Aorta (tissue), 5 donors: Measurements from ENCODE around the gene SLC6A3. TPM values are rescaled to one million over a fixed set of nuclear protein-coding genes. Genes with fewer than 3 reads are reported as not detected.
A peak's percentile ranks its signal among the peaks of the same experiment; 100 is the strongest.
"Not testable (repeated sequence)": the region's sequence is repeated elsewhere in the genome, so short reads cannot be mapped to it uniquely, and the experiment has no call there.

Experiments used
- ATAC-seq: fragments of 200-7000 bp; cut with Tn5 transposase; one replicate; pipeline ENCODE4 v1.9.1; 2022; ENCODE audit warnings: moderate library complexity; ENCODE audit not compliant: low FRiP score
- DNase-seq, 2 donors: peaks; one replicate each; pipeline ENCODE4 v3.0.0-alpha.2; 2020
- H3K27ac ChIP-seq, 2 donors: one replicate each; pipeline ENCODE4 v1.5.1; 2013; ENCODE audit warnings: low read length in 2 of 2, mild to moderate bottlenecking in 2 of 2, moderate library complexity in 2 of 2, control low read depth in 1 of 2, inconsistent platforms in 1 of 2, low read depth in 1 of 2
- H3K27me3 ChIP-seq, 2 donors: one replicate each; pipeline ENCODE4 v1.6.1; 2013; ENCODE audit warnings: control low read depth in 1 of 2, low read length in 1 of 2, mild to moderate bottlenecking in 1 of 2, moderate library complexity in 1 of 2; ENCODE audit not compliant: insufficient read depth in 2 of 2, control insufficient read depth in 1 of 2
- H3K36me3 ChIP-seq, 2 donors: one replicate each; pipeline ENCODE4 v1.6.1; 2013; ENCODE audit warnings: control low read depth in 1 of 2, low read length in 1 of 2, mild to moderate bottlenecking in 1 of 2; ENCODE audit not compliant: insufficient read depth in 2 of 2, control insufficient read depth in 1 of 2
- H3K4me1 ChIP-seq, 2 donors: one replicate each; pipeline ENCODE4 v1.6.1; 2013; ENCODE audit warnings: low read length in 2 of 2, control low read depth in 1 of 2, mild to moderate bottlenecking in 1 of 2, moderate library complexity in 1 of 2; ENCODE audit not compliant: insufficient read depth in 2 of 2, control insufficient read depth in 1 of 2
- H3K4me3 ChIP-seq, 2 donors: one replicate each; pipeline ENCODE4 v1.5.1; 2013; ENCODE audit warnings: low read length in 2 of 2, control low read depth in 1 of 2, mild to moderate bottlenecking in 1 of 2
- H3K9me3 ChIP-seq: one replicate; pipeline ENCODE4 v1.6.1; 2013; ENCODE audit warnings: mild to moderate bottlenecking, low read length; ENCODE audit not compliant: control insufficient read depth
- WGBS, 2 donors: extraction: QIAGEN DNeasy Blood & Tissue Kit; methylation state at CpG; one replicate each; pipeline ENCODE4 v1.1.7; 2013; 5-methylcytosine and 5-hydroxymethylcytosine counted together
- intact Hi-C, 2 donors: fragments of 100-400 bp; cut with DNase I; formaldehyde crosslinking; loops; one replicate each; pipeline versions ENCODE4 v1.14.2 to v1.15.0; 2022
- polyA plus RNA-seq, 2 donors: library from polyadenylated mRNA; stranded (reverse); fragments of 200-250 nt; gene quantifications; one replicate each; pipeline ENCODE4 v1.2.3, GENCODE V29; 2013
- total RNA-seq, 2 donors: library from RNA; stranded (reverse); fragmentation: NEBNext Ultra II Directional; extraction: Animal tissue kit (Norgen Biotek cat#: 25700); gene quantifications; one replicate each; pipeline ENCODE4 v1.2.1, GENCODE V29; 2021
- donor health status: healthy with polysubstance abuse.
- donor health status: Bipolar disorder and iron deficiency.
- donor health status: DM: no; HTN: no; CAD: no.
- donor health status: DM: no; HTN: no; CAD: no.
- donor health status: DM: yes; HTN: yes; CAD: no.

The SLC6A3 gene
- total and polyA plus RNA-seq, 4 donors = 0.23 to 0.56 (median 0.30) TPM; not detected in 1

DNA sequence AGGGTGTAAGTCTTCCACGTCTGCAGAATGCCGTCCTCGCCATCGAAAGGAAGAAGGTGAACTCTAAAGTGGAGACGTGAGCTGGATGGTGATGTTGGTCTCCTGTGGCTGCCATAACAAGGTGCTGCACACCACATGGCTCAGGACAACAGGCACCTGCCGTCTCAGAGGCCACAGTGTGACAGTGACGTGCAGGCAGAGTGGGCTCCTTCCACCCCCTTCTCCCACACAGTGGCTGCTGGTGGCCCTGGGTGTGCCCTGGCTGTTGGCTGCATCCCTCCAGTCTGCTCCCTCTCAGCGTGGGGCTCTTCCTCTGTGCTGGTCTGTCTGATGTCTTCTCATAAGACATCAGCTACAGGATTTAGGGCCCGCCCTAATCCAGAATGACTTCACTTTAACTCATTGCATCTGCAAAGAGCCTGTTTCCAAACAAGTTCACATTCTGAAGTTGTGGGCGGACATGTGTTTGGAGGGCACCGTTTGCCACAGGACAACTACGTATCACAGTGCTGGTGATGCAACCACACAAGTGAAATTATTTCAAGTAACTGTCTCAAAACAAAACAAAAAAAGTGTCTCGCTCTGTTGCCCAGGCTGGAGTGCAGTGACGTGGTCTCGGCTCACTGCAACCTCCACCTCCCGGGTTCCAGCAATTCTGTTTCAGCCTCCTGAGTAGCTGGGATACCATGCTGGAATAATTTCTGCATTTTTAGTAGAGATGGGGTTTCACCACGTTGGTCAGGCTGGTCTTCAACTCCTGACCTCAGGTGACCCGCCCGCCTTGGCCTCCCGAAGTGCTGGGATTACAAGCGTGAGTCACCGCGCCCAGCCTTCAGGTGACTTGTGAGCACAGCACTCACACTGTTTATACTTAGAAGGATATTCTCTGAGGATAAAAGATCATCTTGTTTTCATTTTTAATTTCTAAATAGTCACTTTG is 69.1 kb downstream of the SLC6A3 start:
- no peaks in the 10 kb centered on the region for H3K4me1 ChIP-seq
- H3K27ac ChIP-seq = no peak overlapping the region
- DNase-seq = peak in 1 of 2 donors; percentile 42
- no peak for ATAC-seq
- H3K36me3 ChIP-seq = no peaks in the 10 kb centered on the region
- intact Hi-C loops = no loop called here
- H3K4me3 ChIP-seq = no peak overlapping the region
- WGBS, 2 donors = 81 to 83% methylated on average over 23 of the region's 23 CpGs
- no peaks in the 10 kb centered on the region for H3K27me3 ChIP-seq
- H3K9me3 ChIP-seq = no peaks in the 10 kb centered on the region

GRCh38 chr5:1374679-1375055 is 70.6 kb downstream of the SLC6A3 start:
- H3K27me3 ChIP-seq = no peaks in the 10 kb centered on the region
- no peaks in the 10 kb centered on the region for H3K9me3 ChIP-seq
- no peaks in the 10 kb centered on the region for H3K4me1 ChIP-seq
- DNase-seq (peak in 1 of 2 donors; percentile 46), ATAC-seq (no peak)
- 28% methylated on average over 6 of the region's 6 CpGs for WGBS, 2 donors
- H3K36me3 ChIP-seq = no peaks in the 10 kb centered on the region
- intact Hi-C loops = no loop called here
- H3K4me3 ChIP-seq = no peak overlapping the region
- H3K27ac ChIP-seq = no peak overlapping the region

DNA sequence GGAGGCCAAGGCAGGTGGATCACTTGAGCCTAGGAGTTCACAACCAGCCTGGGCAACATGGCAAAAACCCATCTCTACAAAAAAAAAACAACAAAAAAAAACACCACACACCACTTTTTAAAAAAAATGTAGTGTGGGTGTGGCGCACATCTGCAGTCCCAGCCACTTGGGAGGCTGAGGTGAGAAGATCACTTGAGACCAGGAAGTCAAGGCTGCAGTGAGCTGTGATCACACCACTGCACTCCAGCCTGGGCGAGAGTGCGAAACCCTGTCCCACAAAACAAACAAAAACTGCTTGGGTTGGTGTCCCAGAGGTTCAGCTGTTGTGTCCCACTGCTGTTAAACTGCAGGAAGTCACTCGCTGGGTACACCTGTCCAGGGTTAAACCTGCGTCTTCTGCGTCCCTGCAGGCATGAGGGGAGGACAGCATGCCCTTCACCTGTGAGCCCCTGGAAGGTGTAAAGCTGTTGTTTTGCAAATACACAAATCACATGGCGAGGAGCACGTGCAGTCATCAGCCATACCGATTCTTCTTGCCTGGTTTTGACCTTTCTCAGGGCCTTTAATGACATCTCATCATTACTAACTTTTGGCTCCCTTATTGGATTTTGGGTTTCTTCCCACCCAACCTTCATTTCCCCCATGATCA is 71.1 kb downstream of the SLC6A3 start:
- DNase-seq (peak in 1 of 2 donors; percentile 27), ATAC-seq (no peak)
- Histone ChIP-seq H3K4me1 (no peaks in the 10 kb centered on the region), H3K27ac (no peak overlapping the region), H3K9me3 (no peaks in the 10 kb centered on the region), H3K4me3 (no peak overlapping the region), H3K27me3 (no peaks in the 10 kb centered on the region), H3K36me3 (no peaks in the 10 kb centered on the region)
- intact Hi-C loops = no loop called here
- 72% methylated on average over 9 of the region's 9 CpGs for WGBS, 2 donors

DNA sequence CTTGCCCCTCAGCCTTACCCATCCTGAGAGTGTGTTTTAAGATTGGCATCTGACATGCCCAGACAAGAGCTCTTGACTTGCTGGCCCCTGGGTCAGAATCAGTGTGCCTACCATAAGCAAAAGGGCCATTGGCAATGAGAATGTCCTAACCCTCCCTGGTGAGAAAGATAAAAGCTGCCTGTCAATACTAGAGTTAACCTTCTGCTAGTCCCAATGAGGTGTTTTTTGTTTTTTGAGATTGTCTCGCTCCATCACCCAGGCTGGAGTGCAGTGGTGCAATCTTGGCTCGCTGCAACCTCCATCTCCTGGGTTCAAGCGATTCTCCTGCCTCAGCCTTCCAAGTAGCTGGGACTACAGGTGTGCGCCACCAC is 73.3 kb downstream of the SLC6A3 start:
- ATAC-seq, H3K4me1 ChIP-seq, H3K27me3 ChIP-seq, H3K27ac ChIP-seq, H3K36me3 ChIP-seq, intact Hi-C loops, H3K9me3 ChIP-seq, H3K4me3 ChIP-seq: not testable (repeated sequence)
- 90 to 95% methylated on average over 4 of the region's 4 CpGs for WGBS, 2 donors
- peak in 1 of 2 donors; percentile 0 for DNase-seq

GRCh38 chr5:1371218-1371971 is 73.8 kb downstream of the SLC6A3 start:
- H3K36me3 ChIP-seq = no peaks in the 10 kb centered on the region
- no peak overlapping the region for H3K27ac ChIP-seq
- 74 to 80% methylated on average over 13 of the region's 13 CpGs for WGBS, 2 donors
- no peaks in the 10 kb centered on the region for H3K27me3 ChIP-seq
- intact Hi-C loops = no loop called here
- peak in 1 of 2 donors; percentile 62 for DNase-seq
- no peaks in the 10 kb centered on the region for H3K4me1 ChIP-seq
- H3K9me3 ChIP-seq = no peaks in the 10 kb centered on the region
- H3K4me3 ChIP-seq = no peak overlapping the region
- no peak for ATAC-seq

- 68 to 71% methylated on average over 7 of the region's 7 CpGs for WGBS, 2 donors
- intact Hi-C loops = no loop called here
- no peaks in the 10 kb centered on the region for H3K27me3 ChIP-seq
- no peaks in the 10 kb centered on the region for H3K9me3 ChIP-seq
- ATAC-seq = no peak
- no peaks in the 10 kb centered on the region for H3K36me3 ChIP-seq
- H3K27ac ChIP-seq = no peak overlapping the region
- no peaks in the 10 kb centered on the region for H3K4me1 ChIP-seq
- no peak for DNase-seq
- H3K4me3 ChIP-seq = no peak overlapping the region
Measured at GRCh38 chr5:1370006-1370405, 75.2 kb downstream of the SLC6A3 start.

- DNase-seq = peak in 1 of 2 donors; percentile 0
- intact Hi-C loops = no loop called here
- Histone ChIP-seq H3K27me3 (no peaks in the 10 kb centered on the region), H3K27ac (no peak overlapping the region), H3K9me3 (no peaks in the 10 kb centered on the region), H3K4me3 (no peak overlapping the region), H3K36me3 (no peaks in the 10 kb centered on the region), H3K4me1 (no peaks in the 10 kb centered on the region)
- no peak for ATAC-seq
- WGBS, 2 donors = 77 to 79% methylated on average over 4 of the region's 4 CpGs
Measured at GRCh38 chr5:1368756-1369155, 76.5 kb downstream of the SLC6A3 start.

DNA sequence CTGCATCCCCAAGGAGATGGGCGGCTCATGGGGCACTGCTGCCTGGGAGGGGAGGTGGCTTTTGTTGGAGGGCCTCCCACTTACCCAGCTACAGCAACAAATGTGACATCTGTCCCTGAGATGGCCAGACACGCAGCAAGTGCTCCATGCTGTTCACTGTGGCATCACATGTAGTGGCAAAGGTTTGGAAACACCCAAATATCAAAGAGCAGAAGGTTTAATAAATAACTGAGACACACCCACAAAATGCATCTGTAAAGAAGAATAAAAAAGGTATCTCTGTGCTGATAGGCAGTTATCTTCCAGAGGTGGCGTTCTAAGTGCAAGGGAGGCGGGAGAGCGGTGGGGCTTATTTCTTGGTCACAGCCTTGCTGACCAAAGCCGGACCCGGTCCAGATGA is 77.0 kb downstream of the SLC6A3 start:
- H3K27ac ChIP-seq = no peak overlapping the region
- no peak for ATAC-seq
- H3K9me3 ChIP-seq = no peaks in the 10 kb centered on the region
- 81 to 82% methylated on average over 7 of the region's 7 CpGs for WGBS, 2 donors
- H3K27me3 ChIP-seq = no peaks in the 10 kb centered on the region
- no peaks in the 10 kb centered on the region for H3K4me1 ChIP-seq
- intact Hi-C loops = no loop called here
- H3K4me3 ChIP-seq = no peak overlapping the region
- no peaks in the 10 kb centered on the region for H3K36me3 ChIP-seq
- peak in 1 of 2 donors; percentile 36 for DNase-seq
